Measurements from ENCODE around the gene MGMT. TPM values are rescaled to one million over a fixed set of nuclear protein-coding genes. Genes with fewer than 3 reads are reported as not detected.
A peak's percentile ranks its signal among the peaks of the same experiment; 100 is the strongest.

The MGMT gene
- total RNA-seq, 2 experiments from 2014 or later = 24.6 to 26.0 TPM

DNA sequence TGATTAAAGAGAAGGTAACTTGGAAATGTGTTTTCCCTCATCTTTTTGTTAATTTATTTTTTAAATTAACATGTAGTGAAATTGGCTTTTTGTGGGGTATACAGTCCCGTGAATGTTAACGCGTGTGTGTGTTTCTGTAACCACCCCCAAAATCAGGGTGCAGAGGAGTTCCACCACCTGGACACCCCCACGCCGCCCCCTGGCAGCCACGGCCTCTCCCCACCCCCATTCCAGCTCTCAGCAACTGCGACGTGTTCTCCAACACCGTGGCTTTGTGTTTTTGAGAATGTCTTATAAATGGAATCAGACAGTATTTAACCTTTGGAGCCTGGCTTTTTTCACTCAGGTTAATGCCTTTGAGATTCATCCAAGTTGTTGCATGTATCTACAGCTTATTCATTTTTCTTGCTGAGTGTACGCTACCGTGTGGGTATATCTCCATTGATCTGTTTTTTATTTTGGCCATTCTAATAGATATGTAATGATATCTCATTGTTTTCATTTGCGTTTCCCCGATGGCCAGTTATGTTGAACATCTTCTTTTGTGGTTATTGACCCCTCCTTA is 278.2 kb downstream of the MGMT start:
- Mint-ChIP-seq H3K4me3 (no peak overlapping the region), H3K27me3 (ENCODE audit: low read depth) (no peaks in the 10 kb centered on the region), H3K36me3 (ENCODE audit: low read depth) (peaks cover 51% of the 10 kb centered on the region), H3K4me1 (ENCODE audit: low read depth) (no peaks in the 10 kb centered on the region), H3K9me3 (peaks cover 49% of the 10 kb centered on the region), H3K27ac (no peak overlapping the region)
- no peak for DNase-seq
- intact Hi-C loops (cut with micrococcal nuclease) = no loop called here
- CTCF ChIA-PET = no interaction called here

DNA sequence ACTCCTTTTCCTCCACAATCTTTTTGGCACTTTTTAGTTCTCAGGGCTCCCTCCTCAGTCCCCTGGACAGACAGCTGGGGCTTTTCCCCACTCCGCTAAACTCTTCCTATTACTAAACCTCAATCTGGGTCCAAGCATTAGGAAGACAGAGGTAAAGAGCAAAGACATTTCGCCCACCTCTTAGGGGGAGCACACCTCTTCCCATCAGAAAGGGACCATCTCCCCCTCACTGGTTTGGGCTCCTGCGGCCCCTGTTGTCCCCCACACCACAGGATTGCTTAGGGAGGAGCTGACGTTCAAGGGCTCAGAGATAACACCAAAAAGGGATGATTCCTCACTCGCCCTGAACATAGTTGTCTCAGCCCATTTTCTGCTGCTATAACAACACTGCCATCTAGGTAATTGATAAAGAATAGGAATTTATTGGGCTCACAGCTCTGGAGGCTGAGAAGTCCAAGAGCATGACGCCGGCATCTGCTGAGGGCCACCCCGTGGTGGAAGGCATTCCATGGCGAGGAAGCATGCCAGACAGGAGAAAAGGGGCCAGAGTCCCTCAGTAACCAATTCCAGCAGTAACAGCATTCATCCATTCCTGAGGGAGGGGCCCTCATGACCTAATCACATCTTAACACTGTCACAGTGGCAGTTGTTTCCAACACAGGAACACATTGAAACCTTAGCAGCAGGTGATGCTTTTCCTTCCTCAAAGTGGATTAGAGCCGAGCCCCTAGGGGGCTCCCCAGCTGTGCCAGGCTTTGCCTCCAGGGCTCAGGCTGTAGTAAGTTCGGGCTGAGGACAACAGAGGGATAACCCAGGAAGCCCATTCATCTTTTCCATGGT is 287.4 kb downstream of the MGMT start:
- peaks cover 33% of the 10 kb centered on the region for H3K9me3 Mint-ChIP-seq
- DNase-seq = no peak
- intact Hi-C loops (cut with micrococcal nuclease) = no loop called here
- no peak overlapping the region for H3K27ac Mint-ChIP-seq
- H3K27me3 Mint-ChIP-seq (ENCODE audit: low read depth) = no peaks in the 10 kb centered on the region
- H3K36me3 Mint-ChIP-seq (ENCODE audit: low read depth) = peaks cover 42% of the 10 kb centered on the region
- H3K4me3 Mint-ChIP-seq = no peak overlapping the region
- CTCF ChIA-PET = no interaction called here
- peaks cover 16% of the 10 kb centered on the region for H3K4me1 Mint-ChIP-seq (ENCODE audit: low read depth)

GRCh38 chr10:129755158-129755591 is 288.1 kb downstream of the MGMT start:
- DNase-seq = no peak
- no peaks in the 10 kb centered on the region for H3K27me3 Mint-ChIP-seq (ENCODE audit: low read depth)
- H3K27ac Mint-ChIP-seq = no peak overlapping the region
- CTCF ChIA-PET = no interaction called here
- intact Hi-C loops (cut with micrococcal nuclease) = no loop called here
- H3K4me3 Mint-ChIP-seq = no peak overlapping the region
- peaks cover 16% of the 10 kb centered on the region for H3K4me1 Mint-ChIP-seq (ENCODE audit: low read depth)
- H3K36me3 Mint-ChIP-seq (ENCODE audit: low read depth) = peaks cover 41% of the 10 kb centered on the region
- H3K9me3 Mint-ChIP-seq = peaks cover 31% of the 10 kb centered on the region

DNA sequence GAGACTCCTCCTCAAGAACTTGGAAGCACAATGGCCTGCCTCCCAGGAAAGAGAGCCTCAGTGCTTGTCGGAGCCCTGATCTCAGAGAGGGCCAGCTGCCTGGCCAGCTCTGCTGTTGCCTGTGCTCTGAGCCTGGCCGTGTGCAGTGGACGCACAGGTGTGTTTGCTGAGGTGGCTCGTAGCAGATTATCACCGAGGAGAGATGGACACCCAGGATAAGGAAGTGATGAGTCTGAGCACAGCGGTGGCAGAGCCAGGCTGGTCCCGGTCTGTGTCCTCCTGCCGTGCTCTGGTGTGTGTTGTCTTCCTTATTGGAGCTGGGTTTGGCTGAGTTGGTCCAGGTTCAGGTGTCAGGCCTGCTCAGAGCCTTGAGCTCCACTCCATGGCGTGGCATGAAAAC is 288.6 kb downstream of the MGMT start:
- Mint-ChIP-seq H3K27me3 (ENCODE audit: low read depth) (no peaks in the 10 kb centered on the region), H3K4me3 (no peak overlapping the region), H3K27ac (no peak overlapping the region), H3K9me3 (peaks cover 28% of the 10 kb centered on the region), H3K4me1 (ENCODE audit: low read depth) (peaks cover 16% of the 10 kb centered on the region), H3K36me3 (ENCODE audit: low read depth) (peaks cover 41% of the 10 kb centered on the region)
- CTCF ChIA-PET = no interaction called here
- intact Hi-C loops (cut with micrococcal nuclease) = no loop called here
- DNase-seq = no peak

- CTCF ChIA-PET = no interaction called here
- Mint-ChIP-seq H3K4me3 (peak overlapping the region; percentile 14), H3K4me1 (ENCODE audit: low read depth) (peaks cover 16% of the 10 kb centered on the region)
Measured at GRCh38 chr10:129756912-129757901, 290.2 kb downstream of the MGMT start.

DNA sequence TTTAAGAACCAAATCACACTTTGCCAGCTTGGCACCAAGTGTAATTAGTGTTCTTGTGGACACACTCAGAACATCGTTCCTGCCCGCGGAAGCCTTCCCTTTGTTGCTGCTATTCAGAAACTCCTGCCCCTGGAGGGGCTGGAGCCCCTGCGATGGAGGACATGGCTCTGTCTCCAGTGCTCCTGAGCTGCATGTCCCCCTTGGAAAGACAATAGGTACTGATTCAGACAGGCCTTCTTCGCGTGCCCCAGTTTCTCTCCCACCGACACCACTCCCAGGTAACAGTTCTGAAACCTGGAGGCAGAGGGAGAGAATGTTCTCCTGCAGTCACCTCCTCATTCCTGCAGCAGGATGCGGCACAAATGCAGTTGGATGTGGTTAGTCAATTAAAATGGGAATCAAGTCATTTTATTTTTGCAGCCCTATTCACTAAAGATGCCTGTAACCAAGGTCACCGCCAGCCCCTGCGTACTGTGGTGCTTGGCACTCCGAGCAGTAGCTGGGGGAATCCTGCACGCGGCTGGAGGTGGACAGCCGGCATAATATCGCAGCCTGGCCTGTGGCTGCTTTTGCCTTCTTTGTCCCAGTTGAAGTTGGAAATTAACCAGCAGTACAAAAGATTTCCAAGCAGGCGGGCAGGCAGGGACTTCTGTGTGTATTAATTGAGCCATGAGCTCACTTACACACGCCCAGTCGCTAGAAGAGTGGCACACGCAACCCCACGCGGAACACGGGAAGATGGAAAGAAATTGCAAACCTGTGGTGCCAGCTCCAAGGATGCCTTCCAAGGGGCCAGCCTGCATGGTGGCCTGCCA is 291.4 kb downstream of the MGMT start:
- intact Hi-C loops (cut with micrococcal nuclease) = no loop called here
- Mint-ChIP-seq H3K4me1 (ENCODE audit: low read depth) (peaks cover 16% of the 10 kb centered on the region), H3K9me3 (peaks cover 6% of the 10 kb centered on the region), H3K27me3 (ENCODE audit: low read depth) (no peaks in the 10 kb centered on the region), H3K36me3 (ENCODE audit: low read depth) (peaks cover 49% of the 10 kb centered on the region), H3K27ac (no peak overlapping the region), H3K4me3 (no peak overlapping the region)
- CTCF ChIA-PET = no interaction called here
- no peak for DNase-seq

More at GRCh38 chr10:129756912-129757901, 290.2 kb downstream of the MGMT start:
- peaks cover 47% of the 10 kb centered on the region for H3K36me3 Mint-ChIP-seq (ENCODE audit: low read depth)
- H3K9me3 Mint-ChIP-seq = peaks cover 15% of the 10 kb centered on the region
- peak overlapping the region; percentile 3 for H3K27ac Mint-ChIP-seq
- intact Hi-C loops (cut with micrococcal nuclease) = no loop called here
- H3K27me3 Mint-ChIP-seq (ENCODE audit: low read depth) = no peaks in the 10 kb centered on the region
- peak; percentile 12 for DNase-seq

- intact Hi-C loops (cut with micrococcal nuclease) = no loop called here
- DNase-seq = no peak
- Mint-ChIP-seq H3K9me3 (no peaks in the 10 kb centered on the region), H3K27me3 (ENCODE audit: low read depth) (no peaks in the 10 kb centered on the region), H3K4me1 (ENCODE audit: low read depth) (peaks cover 16% of the 10 kb centered on the region), H3K36me3 (ENCODE audit: low read depth) (peaks cover 40% of the 10 kb centered on the region), H3K4me3 (no peak overlapping the region), H3K27ac (no peak overlapping the region)
- CTCF ChIA-PET = no interaction called here
Measured at GRCh38 chr10:129759214-129760002, 292.4 kb downstream of the MGMT start.

GRCh38 chr10:129760003-129760315 is 292.9 kb downstream of the MGMT start:
- no peak for DNase-seq

GRCh38 chr10:129760416-129760815 is 293.4 kb downstream of the MGMT start:
- Mint-ChIP-seq H3K9me3 (no peaks in the 10 kb centered on the region), H3K27ac (no peak overlapping the region), H3K36me3 (ENCODE audit: low read depth) (peaks cover 41% of the 10 kb centered on the region), H3K27me3 (ENCODE audit: low read depth) (no peaks in the 10 kb centered on the region), H3K4me3 (no peak overlapping the region), H3K4me1 (ENCODE audit: low read depth) (peaks cover 16% of the 10 kb centered on the region)
- no peak for DNase-seq
- CTCF ChIA-PET = no interaction called here
- intact Hi-C loops (cut with micrococcal nuclease) = no loop called here

More at GRCh38 chr10:129760003-129760315, 292.9 kb downstream of the MGMT start:
- Mint-ChIP-seq H3K4me1 (ENCODE audit: low read depth) (peaks cover 16% of the 10 kb centered on the region), H3K27me3 (ENCODE audit: low read depth) (no peaks in the 10 kb centered on the region), H3K36me3 (ENCODE audit: low read depth) (peaks cover 38% of the 10 kb centered on the region), H3K9me3 (no peaks in the 10 kb centered on the region), H3K4me3 (no peak overlapping the region), H3K27ac (no peak overlapping the region)
- intact Hi-C loops (cut with micrococcal nuclease) = no loop called here
- CTCF ChIA-PET = no interaction called here

GRCh38 chr10:129761197-129761972 is 294.3 kb downstream of the MGMT start:
- Mint-ChIP-seq H3K27ac (no peak overlapping the region), H3K36me3 (ENCODE audit: low read depth) (peaks cover 43% of the 10 kb centered on the region), H3K4me1 (ENCODE audit: low read depth) (peaks cover 8% of the 10 kb centered on the region), H3K27me3 (ENCODE audit: low read depth) (no peaks in the 10 kb centered on the region), H3K9me3 (no peaks in the 10 kb centered on the region), H3K4me3 (no peak overlapping the region)
- no peak for DNase-seq
- intact Hi-C loops (cut with micrococcal nuclease) = no loop called here
- CTCF ChIA-PET = no interaction called here

Measured in activated naive CD4-positive, alpha-beta T cell treated with anti-CD3 and anti-CD28 coated beads for 36 hours (primary cell).